OCI-LY3 (cell line): Measurements from ENCODE around the gene GALNTL6.

ENCODE experiments used
- CTCF ChIP-seq: fragments of 200-600, 300-600 bp; sonication (generic); IDR thresholded peaks from 2 replicates; pipeline ENCODE4 v1.5.1; 2014; ENCODE audit warnings: antibody characterized with exemption, low read length, low read depth
- EZH2phosphoT487 ChIP-seq: fragments of 200-600 bp; shearing (Covaris generic); IDR thresholded peaks from 2 replicates; pipeline ENCODE4 v1.6.1; 2018; ENCODE audit warnings: antibody characterized with exemption, mixed run types, low read depth

DNA sequence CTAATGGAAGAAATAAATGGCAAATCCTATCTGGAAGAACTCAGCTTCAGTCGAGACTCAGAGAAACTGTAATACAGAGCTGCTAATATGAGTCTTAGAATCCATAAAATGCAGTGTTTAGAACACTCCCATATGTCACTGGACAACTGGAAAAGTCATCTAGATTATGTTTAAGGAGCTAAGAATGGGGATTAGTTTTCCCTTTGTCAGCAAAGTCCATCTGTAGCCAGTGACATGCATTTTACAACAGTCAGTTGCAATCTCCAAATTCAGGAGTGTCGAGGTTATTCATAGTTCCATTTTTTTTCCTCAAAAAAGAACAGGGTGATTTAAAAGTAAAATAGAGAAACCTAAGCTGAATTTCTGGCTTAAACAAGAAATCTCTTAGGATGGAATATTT is 838.8 kb downstream of the GALNTL6 start:
- TF ChIP-seq CTCF: no peak
- no peak for TF ChIP-seq EZH2phosphoT487
